Measurements from ENCODE around the gene DEPP1.
A peak's percentile ranks its signal among the peaks of the same experiment; 100 is the strongest.

- TF ChIP-seq CTCF (IDR thresholded peaks at IDR 0.05) (no peak), POLR2A (IDR thresholded peaks at IDR 0.05) (peak in 1 of 2 donors; percentile 20)
Observed at GRCh38 chr10:44971935-44972757, 6.5 kb downstream of the DEPP1 start.
